ENCODE data around the gene DNLZ.

The DNLZ gene

DNA sequence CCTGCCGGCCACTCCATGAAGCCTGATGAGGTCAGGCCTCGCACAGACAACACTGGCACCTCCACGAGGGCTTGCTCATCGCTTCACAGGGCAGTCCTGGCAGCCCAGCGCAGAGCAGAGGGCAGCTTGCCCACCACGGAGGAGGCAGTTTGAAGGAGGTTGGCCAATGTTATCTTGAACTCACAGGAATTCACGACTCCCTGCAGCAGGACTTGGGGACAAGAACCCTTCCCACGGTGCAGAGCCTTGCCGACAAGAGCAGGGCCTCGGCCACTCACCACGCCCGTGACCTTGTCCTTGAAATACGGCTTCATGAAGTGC lies 31.4 kb upstream of the DNLZ start:
- no peaks in the 10 kb centered on the region for H3K27me3 ChIP-seq
- no peak overlapping the region for H3K27ac ChIP-seq
- H3K36me3 ChIP-seq, result peaks cover 37 to 74% (median 63%) of the 10 kb centered on the region in 3 donors
- TF ChIP-seq, protein P1, sequence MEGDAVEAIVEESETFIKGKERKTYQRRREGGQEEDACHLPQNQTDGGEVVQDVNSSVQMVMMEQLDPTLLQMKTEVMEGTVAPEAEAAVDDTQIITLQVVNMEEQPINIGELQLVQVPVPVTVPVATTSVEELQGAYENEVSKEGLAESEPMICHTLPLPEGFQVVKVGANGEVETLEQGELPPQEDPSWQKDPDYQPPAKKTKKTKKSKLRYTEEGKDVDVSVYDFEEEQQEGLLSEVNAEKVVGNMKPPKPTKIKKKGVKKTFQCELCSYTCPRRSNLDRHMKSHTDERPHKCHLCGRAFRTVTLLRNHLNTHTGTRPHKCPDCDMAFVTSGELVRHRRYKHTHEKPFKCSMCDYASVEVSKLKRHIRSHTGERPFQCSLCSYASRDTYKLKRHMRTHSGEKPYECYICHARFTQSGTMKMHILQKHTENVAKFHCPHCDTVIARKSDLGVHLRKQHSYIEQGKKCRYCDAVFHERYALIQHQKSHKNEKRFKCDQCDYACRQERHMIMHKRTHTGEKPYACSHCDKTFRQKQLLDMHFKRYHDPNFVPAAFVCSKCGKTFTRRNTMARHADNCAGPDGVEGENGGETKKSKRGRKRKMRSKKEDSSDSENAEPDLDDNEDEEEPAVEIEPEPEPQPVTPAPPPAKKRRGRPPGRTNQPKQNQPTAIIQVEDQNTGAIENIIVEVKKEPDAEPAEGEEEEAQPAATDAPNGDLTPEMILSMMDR (IDR thresholded peaks at IDR 0.05), result no peak
- H3K9me3 ChIP-seq, result no peaks in the 10 kb centered on the region
- intact Hi-C loops (cut with DNase I; ENCODE audit: low total_unique reads), result no loop called here
- H3K4me1 ChIP-seq, result peaks cover 0 to 20% (median 14%) of the 10 kb centered on the region in 4 donors
- no peak for DNase-seq
- no peak overlapping the region for H3K4me3 ChIP-seq

DNA sequence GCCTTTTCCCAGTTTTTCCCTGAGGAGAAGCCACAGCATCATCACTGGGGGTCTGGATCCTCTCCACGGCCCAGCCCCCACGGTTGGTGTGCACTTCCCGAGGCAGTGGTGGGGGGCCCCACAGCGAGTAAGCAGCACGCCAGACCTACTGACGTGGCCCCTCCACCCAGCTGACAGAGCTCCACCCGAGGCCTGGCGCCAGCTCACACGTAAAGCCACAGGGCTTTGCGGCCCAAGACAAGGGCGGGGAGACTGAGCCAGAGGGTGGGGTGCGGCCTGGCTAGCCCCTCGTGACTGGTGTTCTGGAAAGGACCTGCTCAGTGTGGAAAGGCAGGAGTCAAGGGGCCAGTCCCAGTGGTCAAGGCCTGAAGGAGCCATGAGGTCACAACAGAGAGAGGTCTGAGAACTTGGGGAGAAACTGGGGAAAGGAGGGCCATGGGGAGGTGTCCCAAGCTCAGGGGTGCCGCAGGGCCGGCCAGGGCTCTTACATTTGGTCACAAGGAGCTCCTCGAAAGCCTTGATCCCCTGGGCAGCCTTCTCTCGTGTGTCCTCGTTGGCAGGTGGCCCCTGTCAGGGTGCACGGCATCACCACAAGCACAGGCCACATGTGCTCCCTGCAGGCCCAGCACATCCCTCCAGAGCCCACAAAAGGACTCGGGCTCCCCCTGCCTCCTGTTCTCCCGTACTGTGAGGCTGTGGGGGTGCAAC lies 30.9 kb upstream of the DNLZ start:
- Histone ChIP-seq H3K4me3 (no peak overlapping the region), H3K27ac (no peak overlapping the region), H3K27me3 (no peaks in the 10 kb centered on the region), H3K36me3 (peaks cover 40 to 79% (median 69%) of the 10 kb centered on the region in 3 donors), H3K9me3 (no peaks in the 10 kb centered on the region), H3K4me1 (peaks cover 0 to 18% (median 13%) of the 10 kb centered on the region in 4 donors)
- intact Hi-C loops (cut with DNase I; ENCODE audit: low total_unique reads), result no loop called here
- no peak for DNase-seq
- TF ChIP-seq, protein P1 (IDR thresholded peaks at IDR 0.05), result no peak

DNA sequence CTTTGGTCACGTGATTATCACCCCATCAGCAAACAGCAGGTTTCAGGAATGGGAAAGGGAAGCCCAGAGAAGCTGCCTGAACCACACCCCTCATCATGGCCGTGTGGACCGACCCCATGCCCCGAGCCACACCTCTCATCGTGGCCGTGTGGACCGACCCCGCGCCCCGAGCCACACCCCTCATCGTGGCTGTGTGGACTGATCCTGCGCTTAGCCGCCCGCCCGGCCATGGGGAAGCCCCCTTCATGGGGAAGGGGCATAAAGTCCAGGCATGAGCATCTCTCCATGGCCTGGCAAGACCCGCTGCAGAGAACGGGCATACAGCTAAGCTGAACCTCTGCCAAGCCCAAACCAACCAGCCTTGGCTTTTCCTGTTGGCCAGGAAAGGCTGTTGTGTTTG lies 30.0 kb upstream of the DNLZ start:
- Histone ChIP-seq H3K9me3 (no peaks in the 10 kb centered on the region), H3K27me3 (no peaks in the 10 kb centered on the region), H3K4me3 (no peak overlapping the region), H3K36me3 (peaks cover 43 to 89% (median 78%) of the 10 kb centered on the region in 3 donors), H3K27ac (no peak overlapping the region), H3K4me1 (peaks cover 0 to 8% (median 3%) of the 10 kb centered on the region in 4 donors)
- intact Hi-C loops (cut with DNase I; ENCODE audit: low total_unique reads), result no loop called here
- no peak for DNase-seq
- TF ChIP-seq, protein P1 (IDR thresholded peaks at IDR 0.05), result no peak

DNA sequence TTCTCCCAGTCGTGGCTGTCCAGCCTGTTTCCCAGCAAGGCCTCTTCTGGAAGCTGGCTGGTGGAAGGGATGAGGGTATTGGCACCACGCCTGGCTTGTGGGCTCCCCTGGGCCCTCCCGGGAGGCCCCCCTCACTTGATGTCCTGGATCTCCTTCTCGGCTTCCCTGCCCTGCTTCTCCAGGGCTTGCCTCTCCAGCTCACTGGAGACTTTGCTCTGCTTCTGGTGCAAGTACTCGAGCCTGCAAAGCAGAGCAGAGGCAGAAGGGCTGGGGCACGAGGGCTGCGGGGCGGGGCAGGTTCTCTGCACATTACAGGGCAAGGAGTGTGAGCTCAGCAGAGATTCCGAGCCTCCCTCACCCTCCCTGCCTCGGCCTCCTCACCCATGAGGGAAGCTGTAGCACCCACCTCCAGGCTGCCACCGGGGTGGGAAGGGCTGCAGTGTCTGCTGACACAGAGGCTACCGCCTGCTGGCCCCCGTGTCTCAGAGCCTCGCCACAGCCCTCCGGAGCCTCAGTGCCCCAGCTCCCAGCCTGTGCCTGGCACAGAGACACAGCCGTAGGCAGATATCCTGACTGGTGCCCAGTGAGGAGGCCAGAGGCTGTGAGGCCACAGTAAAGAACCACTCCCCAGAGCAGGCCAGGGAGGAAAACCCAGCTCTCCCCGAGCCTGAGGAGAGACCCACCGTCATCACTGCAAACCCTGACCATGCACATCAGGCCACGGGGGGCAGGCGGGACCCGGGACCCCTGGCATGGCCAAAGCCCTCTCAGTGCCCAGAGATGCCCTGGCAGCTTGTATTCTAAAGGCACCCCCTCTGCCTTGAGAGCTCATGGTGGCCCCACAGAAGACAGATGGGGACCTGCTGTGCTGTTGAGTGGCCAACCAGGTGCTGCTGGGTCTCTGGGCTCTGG lies 29.2 kb upstream of the DNLZ start:
- Histone ChIP-seq H3K4me1 (peaks cover 0 to 1% (median 0%) of the 10 kb centered on the region in 4 donors), H3K27me3 (no peaks in the 10 kb centered on the region), H3K27ac (no peak overlapping the region), H3K9me3 (no peaks in the 10 kb centered on the region), H3K4me3 (no peak overlapping the region), H3K36me3 (peaks cover 49 to 90% (median 85%) of the 10 kb centered on the region in 3 donors)
- no peak for DNase-seq
- TF ChIP-seq, protein P1 (IDR thresholded peaks at IDR 0.05), result no peak
- intact Hi-C loops (cut with DNase I; ENCODE audit: low total_unique reads), result no loop called here

DNA sequence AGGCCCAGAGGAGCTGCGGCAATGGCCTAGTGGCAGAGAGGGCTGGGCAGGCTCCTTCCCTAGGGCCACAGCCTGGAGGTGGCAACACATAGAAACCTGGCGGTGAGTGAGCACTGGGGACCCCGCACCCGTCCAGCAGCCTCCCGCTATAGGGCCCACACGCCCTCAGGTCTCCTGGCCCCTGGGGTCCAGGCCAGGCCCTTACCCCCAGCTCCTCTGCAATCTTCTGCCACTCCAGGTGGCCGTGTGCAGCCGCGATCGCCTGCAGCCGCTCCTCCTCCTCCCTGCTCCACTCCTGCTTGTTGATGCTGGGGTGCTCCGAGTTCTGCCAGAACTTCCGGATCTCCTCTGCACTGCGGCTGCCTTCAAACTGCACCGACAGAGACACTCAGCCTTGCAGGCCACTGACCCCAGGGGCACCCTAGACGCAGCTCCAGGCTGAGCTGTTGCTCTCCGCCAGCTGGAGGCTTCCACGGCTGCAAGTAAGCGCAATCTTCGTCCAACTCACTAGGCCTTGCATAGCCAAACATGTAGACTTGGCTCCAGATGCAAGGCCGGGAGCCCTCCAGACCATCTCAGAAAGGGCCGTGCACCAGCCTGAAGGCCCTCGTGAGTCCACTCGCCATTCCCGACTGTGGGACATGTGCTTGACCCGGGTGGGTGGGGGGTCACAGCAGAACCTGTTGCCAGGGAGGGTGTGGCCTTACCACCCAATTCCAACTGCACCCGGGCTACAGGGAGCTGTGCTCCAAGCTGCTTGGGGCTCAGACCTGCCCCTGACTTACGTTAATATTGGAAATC lies 28.4 kb upstream of the DNLZ start:
- TF ChIP-seq, protein P1 (IDR thresholded peaks at IDR 0.05), result no peak
- intact Hi-C loops (cut with DNase I; ENCODE audit: low total_unique reads), result no loop called here
- no peaks in the 10 kb centered on the region for H3K9me3 ChIP-seq
- no peaks in the 10 kb centered on the region for H3K4me1 ChIP-seq
- no peak overlapping the region for H3K4me3 ChIP-seq
- DNase-seq, result no peak
- H3K27ac ChIP-seq, result no peak overlapping the region
- no peaks in the 10 kb centered on the region for H3K27me3 ChIP-seq
- peaks cover 57 to 91% (median 90%) of the 10 kb centered on the region in 3 donors for H3K36me3 ChIP-seq

All from tibial artery (tissue), 4 donors.